GM12865 (cell line): ENCODE results near the gene CREB5.
"Not testable (repeated sequence)": the region's sequence is repeated elsewhere in the genome, so short reads cannot be mapped to it uniquely, and the experiment has no call there.

Source experiments
- DNase-seq: peaks from one replicate; pipeline ENCODE4 v3.0.0; 2010; ENCODE audit warnings: low read depth
- H3K4me3 ChIP-seq: 2 replicates; pipeline ENCODE4 v1.5.1; 2011; ENCODE audit warnings: mild to moderate bottlenecking, low read depth, low read length, control low read depth
- CTCF ChIP-seq: IDR thresholded peaks from 2 replicates; pipeline ENCODE4 v1.5.1; 2011; ENCODE audit warnings: low read length, control low read depth, low read depth, inconsistent platforms; ENCODE audit not compliant: insufficient read depth; ENCODE audit errors: missing control alignments

Gene CREB5

GRCh38 chr7:28546067-28546466 lies 133.7 kb downstream of the CREB5 start:
- H3K4me3 ChIP-seq = no peak overlapping the region
- DNase-seq = no peak
- TF ChIP-seq CTCF = no peak

- H3K4me3 ChIP-seq = no peak overlapping the region
- no peak for DNase-seq
- no peak for TF ChIP-seq CTCF
Observed at GRCh38 chr7:28547115-28547514, 134.8 kb downstream of the CREB5 start.

GRCh38 chr7:28548416-28548815 lies 136.1 kb downstream of the CREB5 start:
- H3K4me3 ChIP-seq = no peak overlapping the region
- DNase-seq = no peak
- TF ChIP-seq CTCF = no peak

- H3K4me3 ChIP-seq = no peak overlapping the region
- TF ChIP-seq CTCF = no peak
- no peak for DNase-seq
Observed at GRCh38 chr7:28549998-28550397, 137.7 kb downstream of the CREB5 start.

GRCh38 chr7:28550580-28551186 lies 138.4 kb downstream of the CREB5 start:
- TF ChIP-seq CTCF = no peak
- DNase-seq = no peak
- H3K4me3 ChIP-seq = no peak overlapping the region

- H3K4me3 ChIP-seq = no peak overlapping the region
- TF ChIP-seq CTCF = no peak
- DNase-seq = no peak
Observed at GRCh38 chr7:28551331-28551730, 139.0 kb downstream of the CREB5 start.

- H3K4me3 ChIP-seq, DNase-seq: not testable (repeated sequence)
Observed at GRCh38 chr7:28551766-28552165, 139.4 kb downstream of the CREB5 start.
